Articular chondrocyte of knee joint (primary cell): ENCODE results near the gene GUSB. TPM values are rescaled to one million over a fixed set of nuclear protein-coding genes. Genes with fewer than 3 reads are reported as not detected.

Source experiments
- small RNA-seq: library from RNA; depleted of rRNA; stranded (forward); fragments of <200 nt; gene quantifications from one replicate; pipeline ENCODE3, GENCODE V24; 2012
- total RNA-seq: library from RNA; depleted of rRNA; stranded (reverse); fragments of >200 nt; gene quantifications from 2 replicates; pipeline ENCODE4 v1.2.3, GENCODE V29; 2012

The GUSB gene
- 16.5 and 19.5 TPM in 2 replicates for total RNA-seq

GRCh38 chr7:65981965-65982792, at the start of gene GUSB:
GUSB (minus strand) TSS chr7:65982213; CDS start chr7:65982183, 30 bp downstream.

Small RNA genes within 50 kb of the gene (small RNA-seq; reads per million reads assigned to genes)
- not detected for gene AC073261.1

Other genes with a start within 250 kb of the GUSB start
- 17.6 and 18.9 TPM in 2 replicates for gene VKORC1L1, start 109.1 kb downstream of the GUSB start, total RNA-seq
- gene ASL, start 93.6 kb upstream of the GUSB start, total RNA-seq = 32.0 and 45.1 TPM in 2 replicates
- gene CRCP, start 132.6 kb upstream of the GUSB start, total RNA-seq = 23.8 and 35.7 TPM in 2 replicates
- gene TPST1, start 223.1 kb upstream of the GUSB start, total RNA-seq = 58.7 and 65.7 TPM in 2 replicates